Fibroblast of skin of right quadriceps (primary cell): Measurements from ENCODE around the gene KCND3.
"Not testable (repeated sequence)": the region's sequence is repeated elsewhere in the genome, so short reads cannot be mapped to it uniquely, and the experiment has no call there.

Source experiments
- DNase-seq: peaks from one replicate; pipeline ENCODE4 v3.0.0-alpha.2; 2013

KCND3 gene

DNA sequence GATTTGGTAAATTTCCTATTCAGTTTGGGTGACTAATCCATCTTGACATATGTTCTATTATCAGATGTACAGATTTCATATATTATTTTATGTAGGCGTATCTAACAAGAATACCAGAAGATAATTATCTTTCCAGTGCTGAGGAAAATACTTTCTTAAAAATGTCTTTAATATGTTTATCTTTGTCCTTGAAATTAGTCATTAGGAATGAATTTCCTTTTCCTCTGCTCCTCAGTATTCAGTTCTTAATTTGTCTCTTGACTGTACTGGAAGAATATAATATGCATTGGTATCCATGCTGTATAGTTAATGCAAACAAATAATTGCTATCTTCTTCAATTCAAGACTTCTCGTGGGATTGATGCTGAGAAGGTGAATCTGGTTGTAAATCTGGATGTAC is 227.1 kb downstream of the KCND3 start:
- DNase-seq = no peak

GRCh38 chr1:111761717-111762116 is 227.8 kb downstream of the KCND3 start:
- DNase-seq = no peak

DNA sequence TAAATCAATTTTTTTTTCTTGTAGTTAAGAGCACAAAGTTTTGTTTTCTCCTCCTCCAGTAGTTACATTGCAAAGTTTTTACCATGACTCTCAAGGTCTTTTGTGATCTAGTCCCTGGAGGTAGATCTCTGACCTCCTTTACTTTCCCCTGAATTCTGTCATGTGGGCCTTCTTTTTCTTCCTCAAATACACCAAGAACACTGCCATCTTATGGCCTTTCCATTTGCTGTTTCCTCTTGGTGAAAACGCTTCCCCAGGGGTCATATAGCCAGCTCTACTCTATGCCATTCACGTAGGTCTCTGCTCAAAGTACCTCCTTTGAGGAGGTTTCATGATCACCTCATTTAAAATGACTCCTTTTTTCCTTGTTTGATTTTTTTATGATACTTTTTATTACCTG is 231.1 kb downstream of the KCND3 start:
- DNase-seq = no peak

DNA sequence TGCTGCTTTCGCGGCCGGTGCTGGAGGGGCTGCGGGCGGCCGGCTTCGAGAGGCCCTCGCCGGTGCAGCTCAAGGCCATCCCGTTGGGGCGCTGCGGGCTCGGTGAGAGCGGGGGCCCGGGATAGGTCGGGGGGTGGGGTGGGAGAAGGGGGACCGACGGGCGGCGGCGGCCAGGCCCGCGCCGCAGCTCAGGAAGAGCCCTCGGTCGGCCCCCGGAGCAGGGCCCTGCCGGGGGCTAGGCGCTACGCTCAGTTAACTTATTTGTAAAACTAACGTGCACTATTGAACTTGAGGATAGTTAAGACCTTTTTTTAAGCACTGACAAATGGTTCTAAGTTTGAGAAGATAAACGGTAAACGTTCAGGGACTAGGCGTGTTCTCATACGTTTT is 233.3 kb downstream of the KCND3 start:
- DNase-seq = no peak

DNA sequence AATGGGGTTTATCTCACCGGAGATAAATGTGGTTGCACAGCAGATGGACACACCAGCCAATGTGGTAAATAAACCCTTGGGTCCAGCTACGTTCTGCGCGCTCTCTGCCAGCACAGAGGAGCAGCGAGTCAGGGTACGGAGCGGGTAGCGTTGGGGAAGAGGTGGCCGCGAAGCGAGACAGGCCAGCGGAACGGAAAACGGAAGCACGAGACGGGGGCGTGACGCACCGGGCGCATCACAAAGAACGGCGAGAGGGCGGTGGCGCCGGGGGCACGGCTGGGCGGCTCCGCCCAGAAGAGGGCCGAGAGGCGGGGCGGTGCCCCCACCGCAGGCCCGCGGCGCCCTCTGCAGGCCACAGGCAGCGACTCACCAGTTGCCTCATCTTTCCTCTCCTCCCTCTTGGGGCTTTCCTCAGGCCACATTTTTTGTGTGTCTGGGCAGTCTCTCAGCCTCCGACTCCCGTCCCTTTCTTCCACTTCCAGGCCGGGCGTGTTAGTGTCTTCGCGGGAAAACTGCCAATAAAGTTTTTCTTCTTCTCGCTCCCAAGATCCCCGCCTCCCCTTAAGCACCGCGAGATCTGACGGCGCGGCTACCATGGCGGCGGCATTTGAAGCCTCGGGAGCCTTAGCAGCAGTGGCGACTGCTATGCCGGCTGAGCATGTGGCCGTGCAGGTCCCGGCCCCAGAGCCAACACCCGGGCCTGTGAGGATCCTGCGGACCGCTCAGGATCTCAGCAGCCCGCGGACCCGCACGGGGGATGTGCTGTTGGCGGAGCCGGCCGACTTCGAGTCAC is 233.9 kb downstream of the KCND3 start, which contains the start of gene DDX20:
TSS of gene DDX20 (plus strand) at position 571 of the 793 bp plus-strand sequence. CDS start at position 595, 24 bp downstream.
- peak; percentile 99 for DNase-seq

DNA sequence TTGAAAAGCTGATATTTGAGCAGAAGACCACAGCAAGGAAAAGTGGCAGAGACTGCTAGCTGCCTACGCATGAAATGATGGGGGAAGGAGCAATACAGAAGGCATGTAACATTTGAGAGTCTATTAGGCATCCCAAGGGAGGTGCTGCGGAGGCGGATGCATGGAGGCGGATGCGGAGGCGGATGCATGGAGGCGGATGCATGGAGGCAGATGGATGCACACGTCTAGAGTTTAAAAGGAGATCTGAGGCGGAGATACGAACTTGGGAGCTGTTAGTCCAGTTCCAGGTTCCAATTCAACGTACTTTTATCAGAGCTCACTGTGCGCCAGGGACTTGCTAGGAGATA is 234.5 kb downstream of the KCND3 start:
- peak; percentile 72 for DNase-seq

- no peak for DNase-seq
These were observed 237.4 kb downstream of the KCND3 start for GRCh38 chr1:111751906-111752575.

DNA sequence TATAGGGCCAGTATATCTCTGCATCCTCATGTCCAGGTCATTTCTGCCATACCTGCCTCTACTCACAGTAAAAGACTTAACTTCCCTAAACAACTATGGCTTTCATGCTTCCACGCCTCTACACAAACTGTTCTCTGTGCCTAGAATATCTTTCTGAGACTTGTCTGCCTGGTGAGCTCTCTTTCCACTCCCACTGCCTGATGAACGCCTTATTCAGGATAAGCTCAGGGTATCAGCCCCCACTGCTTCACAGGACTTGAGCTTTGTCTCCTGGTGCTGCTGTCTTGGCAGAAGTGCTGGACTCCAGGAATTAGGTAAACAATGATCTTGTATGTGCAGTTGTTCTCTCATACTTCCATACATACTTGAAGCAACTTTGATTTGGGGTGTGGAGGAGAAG is 238.6 kb downstream of the KCND3 start:
- DNase-seq = no peak

GRCh38 chr1:111749628-111750027 is 239.8 kb downstream of the KCND3 start:
- no peak for DNase-seq

DNA sequence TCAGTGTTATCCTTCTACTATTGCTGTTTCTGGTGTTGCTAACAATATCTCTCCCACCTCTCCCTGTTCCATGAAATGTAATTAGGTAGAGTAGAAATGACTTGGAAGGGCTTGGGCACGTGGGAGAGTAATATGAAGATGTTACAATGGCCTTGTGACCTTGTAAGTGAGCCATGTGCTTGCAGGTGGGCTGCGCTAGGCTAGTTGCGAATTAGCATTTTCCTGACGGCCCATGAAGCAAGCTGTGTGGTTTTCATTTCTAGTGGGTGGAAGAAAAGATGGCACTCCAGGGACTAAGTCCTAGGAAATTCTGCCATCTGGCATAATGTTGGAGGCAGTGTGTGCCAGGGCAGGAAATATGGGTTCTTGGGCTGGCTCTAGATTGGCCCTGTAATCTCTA is 241.5 kb downstream of the KCND3 start:
- DNase-seq = no peak

GRCh38 chr1:111747282-111747734 is 242.2 kb downstream of the KCND3 start:
- peak; percentile 67 for DNase-seq

DNA sequence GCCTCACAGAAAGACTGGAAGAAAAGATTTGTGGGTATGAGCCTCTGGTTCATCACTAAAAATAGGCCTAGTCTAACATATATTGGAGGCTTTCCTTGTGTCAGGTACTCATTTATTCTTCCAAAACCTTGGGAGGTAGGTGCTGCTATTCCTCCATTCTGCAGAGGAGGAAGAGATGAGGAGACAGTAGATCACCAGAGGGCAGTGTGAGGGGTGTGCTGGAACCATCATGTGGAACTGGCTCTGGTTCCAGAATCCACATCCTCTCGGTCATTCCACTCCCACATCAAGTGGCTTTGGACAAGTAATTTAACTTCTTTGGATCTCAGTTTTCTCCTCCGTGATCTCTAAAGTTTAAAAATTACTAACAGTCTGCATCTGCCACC is 242.9 kb downstream of the KCND3 start:
- DNase-seq = no peak

- DNase-seq = no peak
These were observed 243.5 kb downstream of the KCND3 start for GRCh38 chr1:111745675-111746613.

GRCh38 chr1:111743679-111744101 is 245.8 kb downstream of the KCND3 start:
- peak; percentile 74 for DNase-seq

DNA sequence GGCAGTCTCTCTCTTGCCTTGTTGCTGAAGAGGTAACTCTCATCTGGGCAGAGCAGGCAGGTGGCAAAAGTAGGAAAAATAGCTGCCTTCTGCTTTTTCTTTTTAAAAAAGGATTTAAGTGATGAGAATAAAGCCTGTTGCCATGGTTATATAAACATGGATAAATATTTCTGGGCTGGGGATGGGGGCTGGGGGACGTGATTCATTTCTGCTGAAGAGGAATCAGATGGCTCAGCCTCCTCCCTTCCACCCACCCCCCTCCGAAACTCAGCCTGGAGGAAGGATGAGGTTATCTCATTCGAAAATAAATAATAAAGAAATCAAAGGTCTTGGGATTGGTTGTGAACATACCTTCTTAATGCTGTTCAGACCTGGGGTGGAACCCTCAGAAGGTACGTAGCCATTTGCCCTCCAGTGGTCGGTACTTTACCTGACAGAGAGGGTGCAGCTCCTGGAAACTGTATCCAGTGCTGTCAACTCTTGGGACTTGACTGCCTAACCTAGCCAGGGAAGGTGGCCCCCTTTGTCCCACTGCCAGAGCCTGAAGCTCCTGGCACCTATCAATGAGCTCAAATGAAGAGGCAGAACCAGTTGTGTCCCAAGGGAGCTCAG is 246.4 kb downstream of the KCND3 start:
- peak; percentile 76 for DNase-seq

DNA sequence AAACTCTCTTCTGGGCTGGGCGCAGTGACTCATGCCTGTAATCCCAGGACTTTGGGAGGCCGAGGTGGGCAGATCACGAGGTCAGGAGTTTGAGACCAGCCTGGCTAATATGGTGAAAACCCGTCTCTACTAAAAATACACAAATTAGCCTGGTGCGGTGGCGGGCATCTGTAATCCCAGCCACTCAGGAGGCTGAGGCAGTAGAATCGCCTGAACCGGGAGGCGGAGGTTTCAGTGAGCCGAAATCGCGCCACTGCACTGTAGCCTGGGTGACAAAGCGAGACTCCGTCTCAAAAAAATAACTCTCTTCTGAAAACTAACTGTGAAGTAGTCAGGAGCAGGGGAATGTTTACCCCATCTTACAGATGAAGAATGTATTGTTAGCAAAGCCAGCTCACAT is 247.2 kb downstream of the KCND3 start:
- not testable (repeated sequence) for DNase-seq

- DNase-seq = peak; percentile 66
These were observed 249.3 kb downstream of the KCND3 start for GRCh38 chr1:111739925-111740765.

DNA sequence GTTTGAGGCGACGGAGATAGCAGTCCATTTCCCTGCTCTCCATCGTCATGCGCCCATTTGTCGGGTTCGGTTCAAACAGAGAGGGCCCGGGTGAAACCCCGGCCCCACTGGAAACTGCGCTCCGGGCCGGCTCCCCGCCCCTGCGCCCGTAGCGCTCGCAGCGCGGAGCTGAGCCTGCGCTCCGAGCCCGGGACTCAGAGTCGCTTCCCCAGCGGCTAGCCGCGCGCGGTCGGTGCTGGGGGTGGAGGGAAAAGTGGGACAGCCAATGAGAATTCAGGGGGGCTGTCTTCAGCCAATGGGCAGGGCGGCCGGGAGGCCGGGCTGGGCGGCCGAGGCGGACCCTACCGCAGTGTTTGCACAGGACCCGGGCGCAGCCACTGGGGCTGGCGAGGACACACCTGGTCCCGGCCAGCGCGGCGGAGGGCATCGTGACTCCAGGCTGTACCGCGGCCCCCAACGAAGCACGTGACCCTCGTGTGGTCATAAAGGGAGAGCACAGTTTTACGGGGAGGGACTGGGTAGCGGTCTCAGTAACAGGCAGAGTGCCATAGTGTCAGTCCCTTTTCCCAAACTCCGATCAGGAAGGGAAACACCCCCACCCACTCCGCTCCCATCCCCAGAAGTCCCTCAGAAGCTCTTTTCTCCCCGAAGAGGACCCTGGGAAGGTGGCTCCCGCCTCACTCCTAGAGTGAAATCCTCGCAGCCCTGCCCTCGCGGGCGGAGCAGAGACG is 250.1 kb downstream of the KCND3 start, which contains the start of gene INKA2:
TSS of gene INKA2 (minus strand) at position 202 of the 731 bp plus-strand sequence. CDS start at position 49, 153 bp downstream.
- peak; percentile 86 for DNase-seq

GRCh38 chr1:111738436-111739193 is 250.9 kb downstream of the KCND3 start:
- DNase-seq = no peak

- DNase-seq = no peak
These were observed 251.4 kb downstream of the KCND3 start for GRCh38 chr1:111738133-111738435.
